Choroid plexus epithelial cell (primary cell): Measurements from ENCODE around the gene MCMBP.

ENCODE experiments used
- DNase-seq: peaks from one replicate; pipeline ENCODE4 v3.0.0-alpha.2; 2010; ENCODE audit warnings: low read depth
- H3K4me3 ChIP-seq: 2 replicates; pipeline ENCODE4 v1.5.1; 2011; ENCODE audit warnings: low read depth, mild to moderate bottlenecking, control low read depth, low read length, moderate library complexity
- CTCF ChIP-seq: conservative IDR thresholded peaks from 2 replicates; pipeline ENCODE4 v1.5.1; 2011; ENCODE audit warnings: low read depth, mild to moderate bottlenecking, control low read depth, inconsistent platforms, low read length, moderate library complexity

The MCMBP gene

GRCh38 chr10:119860866-119861607, 11.6 kb downstream of the MCMBP start:
- DNase-seq: no peak
- no peak for TF ChIP-seq CTCF
- H3K4me3 ChIP-seq: no peak overlapping the region

- TF ChIP-seq CTCF: peak; percentile 50
- H3K4me3 ChIP-seq: no peak overlapping the region
- DNase-seq: peak; percentile 75
These were observed 13.0 kb downstream of the MCMBP start for GRCh38 chr10:119859420-119860258.

- no peak for TF ChIP-seq CTCF
- H3K4me3 ChIP-seq: no peak overlapping the region
- no peak for DNase-seq
These were observed 14.6 kb downstream of the MCMBP start for GRCh38 chr10:119858063-119858462.

- H3K4me3 ChIP-seq: no peak overlapping the region
- no peak for TF ChIP-seq CTCF
- no peak for DNase-seq
These were observed 19.1 kb downstream of the MCMBP start for GRCh38 chr10:119853574-119853973.

GRCh38 chr10:119852822-119853221, 19.8 kb downstream of the MCMBP start:
- TF ChIP-seq CTCF: no peak
- H3K4me3 ChIP-seq: no peak overlapping the region
- DNase-seq: no peak

- H3K4me3 ChIP-seq: no peak overlapping the region
- no peak for DNase-seq
- TF ChIP-seq CTCF: no peak
These were observed 20.4 kb downstream of the MCMBP start for GRCh38 chr10:119852277-119852676.
